K562 (cell line): ENCODE data around the gene HYOU1. TPM values are rescaled to one million over a fixed set of nuclear protein-coding genes. Genes with fewer than 3 reads are reported as not detected.

Experiments
- microRNA-seq: library from miRNA; unstranded; fragments of <30 nt; microRNA quantifications from one replicate; pipeline ENCODE4, GENCODE V29; 2018; ENCODE audit warnings: borderline microRNAs expressed
- polyA plus RNA-seq, 8 experiments: library from polyadenylated mRNA; depleted of rRNA in 4 of 8; stranded (reverse) in 5 of 8; unstranded in 3 of 8; fragments of >200 nt; fragmentation: Nextera tagmentation in 2 of 8; fragmentation: Illumina TruSeq in 1 of 8; extraction: Ambion mirVana in 2 of 8; extraction: Trizol in 1 of 8; gene quantifications; 2 replicates each; pipeline versions ENCODE4 v1.2.1 to v1.2.3, GENCODE V29; 2011 to 2014; ENCODE audit warnings: inconsistent platforms in 1 of 8, missing spikeins in 1 of 8
- small RNA-seq: library from RNA; depleted of rRNA; stranded (forward); fragments of <200 nt; gene quantifications from one replicate; pipeline ENCODE3, GENCODE V24; 2014
- total RNA-seq, 7 experiments: library from RNA; depleted of rRNA in 6 of 7; stranded (reverse); fragments of >200 nt in 6 of 7; fragmentation: Illumina TruSeq in 2 of 7; extraction: Trizol in 2 of 7; gene quantifications; 2 replicates each; pipeline versions ENCODE4 v1.2.1 to v1.2.3, GENCODE V29; 2011 to 2021; ENCODE audit warnings: low replicate concordance in 1 of 7

HYOU1 gene
- total and polyA plus RNA-seq, 9 of the 15 experiments (the other 6 are each of a cell fraction or from before 2014, with no cell fraction given) = 19.5 to 197 (median 128) TPM

Small RNA genes within 50 kb of the gene (microRNA-seq; reads per million reads assigned to microRNA genes)
- gene MIR3656 = not detected

Small RNA genes within 50 kb of the gene (small RNA-seq; reads per million reads assigned to genes)
- gene AP003392.2 = not detected
- gene RF00017 = not detected
- gene RF00019 = not detected

Other genes with a start within 250 kb of the HYOU1 start
Only the 7 nearest of the 17 such genes appear.
- 1,122 and 1,723 TPM in 2 replicates for gene RPS25, start 38.9 kb downstream of the HYOU1 start, total RNA-seq (2014; rRNA removed)
- 2,419 and 2,437 TPM in 2 replicates for gene RPS25, start 38.9 kb downstream of the HYOU1 start, total RNA-seq (2014; rRNA removed; fragmentation: Illumina TruSeq; extraction: Trizol)
- gene RPS25, start 38.9 kb downstream of the HYOU1 start, total RNA-seq (2015; rRNA removed; fragmentation: Illumina TruSeq; extraction: Trizol) = 2,472 and 2,755 TPM in 2 replicates
- gene RPS25, start 38.9 kb downstream of the HYOU1 start, total RNA-seq (2021) = 1,553 and 1,702 TPM in 2 replicates
- gene RPS25, start 38.9 kb downstream of the HYOU1 start, polyA plus RNA-seq (2011; rRNA removed) = 1,393 and 1,573 TPM in 2 replicates
- 2,166 and 3,143 TPM in 2 replicates for gene RPS25, start 38.9 kb downstream of the HYOU1 start, polyA plus RNA-seq (2014; fragmentation: Illumina TruSeq; extraction: Trizol)
- 1,000 to 10,000 TPM; 2,471 to 2,886 TPM for gene RPS25, start 38.9 kb downstream of the HYOU1 start, polyA plus RNA-seq (2014; fragmentation: Nextera tagmentation; extraction: Ambion mirVana)
- gene RPS25, start 38.9 kb downstream of the HYOU1 start, polyA plus RNA-seq (2014; rRNA removed) = 2,239 and 5,486 TPM in 2 replicates
- gene TRAPPC4, start 38.4 kb downstream of the HYOU1 start, total RNA-seq (2014; rRNA removed) = 132 and 142 TPM in 2 replicates
- 142 and 147 TPM in 2 replicates for gene TRAPPC4, start 38.4 kb downstream of the HYOU1 start, total RNA-seq (2014; rRNA removed; fragmentation: Illumina TruSeq; extraction: Trizol)
- 137 and 139 TPM in 2 replicates for gene TRAPPC4, start 38.4 kb downstream of the HYOU1 start, total RNA-seq (2015; rRNA removed; fragmentation: Illumina TruSeq; extraction: Trizol)
- 139 TPM in 2 replicates for gene TRAPPC4, start 38.4 kb downstream of the HYOU1 start, total RNA-seq (2021)
- 205 and 232 TPM in 2 replicates for gene TRAPPC4, start 38.4 kb downstream of the HYOU1 start, polyA plus RNA-seq (2011; rRNA removed)
- gene TRAPPC4, start 38.4 kb downstream of the HYOU1 start, polyA plus RNA-seq (2014; fragmentation: Illumina TruSeq; extraction: Trizol) = 121 and 127 TPM in 2 replicates
- 100 to 1,000 TPM; 455 to 524 TPM for gene TRAPPC4, start 38.4 kb downstream of the HYOU1 start, polyA plus RNA-seq (2014; fragmentation: Nextera tagmentation; extraction: Ambion mirVana)
- 152 and 159 TPM in 2 replicates for gene TRAPPC4, start 38.4 kb downstream of the HYOU1 start, polyA plus RNA-seq (2014; rRNA removed)
- 27.9 and 34.1 TPM in 2 replicates for gene SLC37A4, start 26.3 kb downstream of the HYOU1 start, total RNA-seq (2014; rRNA removed)
- gene SLC37A4, start 26.3 kb downstream of the HYOU1 start, total RNA-seq (2014; rRNA removed; fragmentation: Illumina TruSeq; extraction: Trizol) = 34.5 and 35.7 TPM in 2 replicates
- 27.9 and 28.2 TPM in 2 replicates for gene SLC37A4, start 26.3 kb downstream of the HYOU1 start, total RNA-seq (2015; rRNA removed; fragmentation: Illumina TruSeq; extraction: Trizol)
- 48.8 and 49.8 TPM in 2 replicates for gene SLC37A4, start 26.3 kb downstream of the HYOU1 start, total RNA-seq (2021)
- gene SLC37A4, start 26.3 kb downstream of the HYOU1 start, polyA plus RNA-seq (2011; rRNA removed) = 73.9 and 87.9 TPM in 2 replicates
- gene SLC37A4, start 26.3 kb downstream of the HYOU1 start, polyA plus RNA-seq (2014; fragmentation: Illumina TruSeq; extraction: Trizol) = 54.6 and 55.2 TPM in 2 replicates
- 10 to 100 TPM; 24.7 to 40.7 TPM for gene SLC37A4, start 26.3 kb downstream of the HYOU1 start, polyA plus RNA-seq (2014; fragmentation: Nextera tagmentation; extraction: Ambion mirVana)
- 54.6 and 55.0 TPM in 2 replicates for gene SLC37A4, start 26.3 kb downstream of the HYOU1 start, polyA plus RNA-seq (2014; rRNA removed)
- gene VPS11, start 10.6 kb upstream of the HYOU1 start, total RNA-seq (2014; rRNA removed) = 31.2 and 38.7 TPM in 2 replicates
- gene VPS11, start 10.6 kb upstream of the HYOU1 start, total RNA-seq (2014; rRNA removed; fragmentation: Illumina TruSeq; extraction: Trizol) = 20.4 and 23.0 TPM in 2 replicates
- gene VPS11, start 10.6 kb upstream of the HYOU1 start, total RNA-seq (2015; rRNA removed; fragmentation: Illumina TruSeq; extraction: Trizol) = 31.3 and 33.5 TPM in 2 replicates
- 25.5 and 28.6 TPM in 2 replicates for gene VPS11, start 10.6 kb upstream of the HYOU1 start, total RNA-seq (2021)
- gene VPS11, start 10.6 kb upstream of the HYOU1 start, polyA plus RNA-seq (2011; rRNA removed) = 14.1 and 16.7 TPM in 2 replicates
- 31.1 and 35.5 TPM in 2 replicates for gene VPS11, start 10.6 kb upstream of the HYOU1 start, polyA plus RNA-seq (2014; fragmentation: Illumina TruSeq; extraction: Trizol)
- gene VPS11, start 10.6 kb upstream of the HYOU1 start, polyA plus RNA-seq (2014; fragmentation: Nextera tagmentation; extraction: Ambion mirVana) = 10 to 100 TPM; 19.7 to 31.6 TPM
- 24.9 and 27.5 TPM in 2 replicates for gene VPS11, start 10.6 kb upstream of the HYOU1 start, polyA plus RNA-seq (2014; rRNA removed)
- 82.8 and 118 TPM in 2 replicates for gene HMBS, start 27.7 kb upstream of the HYOU1 start, total RNA-seq (2014; rRNA removed)
- gene HMBS, start 27.7 kb upstream of the HYOU1 start, total RNA-seq (2014; rRNA removed; fragmentation: Illumina TruSeq; extraction: Trizol) = 108 and 113 TPM in 2 replicates
- 52.3 and 56.9 TPM in 2 replicates for gene HMBS, start 27.7 kb upstream of the HYOU1 start, total RNA-seq (2015; rRNA removed; fragmentation: Illumina TruSeq; extraction: Trizol)
- gene HMBS, start 27.7 kb upstream of the HYOU1 start, total RNA-seq (2021) = 272 and 282 TPM in 2 replicates
- 311 and 380 TPM in 2 replicates for gene HMBS, start 27.7 kb upstream of the HYOU1 start, polyA plus RNA-seq (2011; rRNA removed)
- 286 and 323 TPM in 2 replicates for gene HMBS, start 27.7 kb upstream of the HYOU1 start, polyA plus RNA-seq (2014; fragmentation: Illumina TruSeq; extraction: Trizol)
- gene HMBS, start 27.7 kb upstream of the HYOU1 start, polyA plus RNA-seq (2014; fragmentation: Nextera tagmentation; extraction: Ambion mirVana) = 100 to 1,000 TPM; 308 to 385 TPM
- 294 and 314 TPM in 2 replicates for gene HMBS, start 27.7 kb upstream of the HYOU1 start, polyA plus RNA-seq (2014; rRNA removed)
- 29.9 and 44.1 TPM in 2 replicates for gene DPAGT1, start 44.6 kb upstream of the HYOU1 start, total RNA-seq (2014; rRNA removed)
- gene DPAGT1, start 44.6 kb upstream of the HYOU1 start, total RNA-seq (2014; rRNA removed; fragmentation: Illumina TruSeq; extraction: Trizol) = 42.2 and 43.8 TPM in 2 replicates
- gene DPAGT1, start 44.6 kb upstream of the HYOU1 start, total RNA-seq (2015; rRNA removed; fragmentation: Illumina TruSeq; extraction: Trizol) = 35.3 and 40.0 TPM in 2 replicates
- 79.3 and 85.8 TPM in 2 replicates for gene DPAGT1, start 44.6 kb upstream of the HYOU1 start, total RNA-seq (2021)
- 85.0 and 126 TPM in 2 replicates for gene DPAGT1, start 44.6 kb upstream of the HYOU1 start, polyA plus RNA-seq (2011; rRNA removed)
- gene DPAGT1, start 44.6 kb upstream of the HYOU1 start, polyA plus RNA-seq (2014; fragmentation: Illumina TruSeq; extraction: Trizol) = 112 and 113 TPM in 2 replicates
- gene DPAGT1, start 44.6 kb upstream of the HYOU1 start, polyA plus RNA-seq (2014; fragmentation: Nextera tagmentation; extraction: Ambion mirVana) = 100 to 1,000 TPM in 1 of 2 experiments, 10 to 100 TPM in 1; 91.1 to 135 TPM
- gene DPAGT1, start 44.6 kb upstream of the HYOU1 start, polyA plus RNA-seq (2014; rRNA removed) = 61.3 and 79.2 TPM in 2 replicates
- 16.9 and 23.8 TPM in 2 replicates for gene C2CD2L, start 50.1 kb upstream of the HYOU1 start, total RNA-seq (2014; rRNA removed)
- 6.9 and 11.8 TPM in 2 replicates for gene C2CD2L, start 50.1 kb upstream of the HYOU1 start, total RNA-seq (2014; rRNA removed; fragmentation: Illumina TruSeq; extraction: Trizol)
- 14.8 and 15.6 TPM in 2 replicates for gene C2CD2L, start 50.1 kb upstream of the HYOU1 start, total RNA-seq (2015; rRNA removed; fragmentation: Illumina TruSeq; extraction: Trizol)
- 34.1 and 41.2 TPM in 2 replicates for gene C2CD2L, start 50.1 kb upstream of the HYOU1 start, total RNA-seq (2021)
- 10.8 and 19.6 TPM in 2 replicates for gene C2CD2L, start 50.1 kb upstream of the HYOU1 start, polyA plus RNA-seq (2011; rRNA removed)
- gene C2CD2L, start 50.1 kb upstream of the HYOU1 start, polyA plus RNA-seq (2014; fragmentation: Illumina TruSeq; extraction: Trizol) = 29.7 and 34.7 TPM in 2 replicates
- 1 to 10 TPM in 1 of 2 experiments, under 1 TPM in 1; 0.66 to 1.0 TPM for gene C2CD2L, start 50.1 kb upstream of the HYOU1 start, polyA plus RNA-seq (2014; fragmentation: Nextera tagmentation; extraction: Ambion mirVana)
- gene C2CD2L, start 50.1 kb upstream of the HYOU1 start, polyA plus RNA-seq (2014; rRNA removed) = 22.4 and 25.7 TPM in 2 replicates